Measurements from ENCODE around the gene FOSL1.

Gene FOSL1

DNA sequence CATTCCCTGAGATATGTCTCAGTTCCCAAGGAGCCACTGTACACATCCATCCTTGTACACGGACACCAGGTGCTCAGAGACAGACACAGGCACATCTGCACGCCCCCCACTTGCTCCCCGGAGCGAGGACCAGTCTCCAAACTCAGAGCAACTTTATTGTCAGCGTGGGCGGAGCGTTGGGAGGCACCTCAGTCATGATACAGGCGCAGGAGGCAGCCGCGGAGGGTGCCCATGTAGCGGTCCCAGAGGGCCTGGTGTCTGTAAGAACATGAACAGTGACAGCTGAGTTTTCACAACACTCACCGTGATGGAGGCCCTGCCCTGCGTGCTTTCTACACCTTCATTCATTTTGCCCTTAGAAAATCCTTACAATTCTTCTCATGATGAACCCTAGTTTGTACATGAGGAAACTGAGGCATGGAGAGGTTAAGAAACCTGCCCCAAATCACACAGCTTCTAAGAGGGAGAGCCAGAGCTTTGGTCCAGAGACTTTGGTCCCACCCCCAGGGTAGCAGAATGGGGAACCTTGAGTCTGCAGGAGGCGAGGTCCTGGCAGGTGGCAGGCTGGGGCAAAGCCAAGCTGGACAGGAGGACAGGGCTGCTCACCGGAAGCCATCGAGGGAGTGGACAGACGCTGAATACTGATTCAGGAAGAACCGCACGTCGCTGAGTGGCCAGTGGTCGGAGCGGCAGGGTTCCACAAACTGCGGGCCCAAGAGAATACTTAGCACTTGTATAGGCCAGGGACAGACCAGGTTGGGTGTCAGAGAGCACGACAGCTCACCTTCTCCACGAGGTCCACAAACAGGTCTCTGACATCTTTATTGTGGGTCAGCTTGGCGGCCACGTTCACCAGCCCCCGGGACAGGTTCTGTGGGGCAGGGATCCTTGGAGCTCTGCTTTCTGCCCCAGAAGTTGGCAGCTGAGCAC is 16.1 kb downstream of the FOSL1 start:
- H3K4me3 ChIP-seq (ENCODE audit: low read depth, low read length): no peak overlapping the region
- no peaks in the 10 kb centered on the region for H3K9me3 ChIP-seq (ENCODE audit: control insufficient read depth, insufficient read depth, low read length)
- peaks cover 38% of the 10 kb centered on the region for H3K36me3 ChIP-seq (ENCODE audit: control insufficient read depth, insufficient read depth, low read length)
- H3K27me3 ChIP-seq (ENCODE audit: control insufficient read depth, insufficient read depth, low read length): peaks cover under 1% of the 10 kb centered on the region
- H3K4me1 ChIP-seq (ENCODE audit: control insufficient read depth, insufficient read depth, low read length): peaks cover 1% of the 10 kb centered on the region
- H3K9ac ChIP-seq (ENCODE audit: low read depth, low read length): no peak overlapping the region

- Histone ChIP-seq H3K36me3 (ENCODE audit: control insufficient read depth, insufficient read depth, low read length) (peaks cover 38% of the 10 kb centered on the region), H3K4me1 (ENCODE audit: control insufficient read depth, insufficient read depth, low read length) (no peaks in the 10 kb centered on the region), H3K4me3 (ENCODE audit: low read depth, low read length) (no peak overlapping the region), H3K9me3 (ENCODE audit: control insufficient read depth, insufficient read depth, low read length) (no peaks in the 10 kb centered on the region), H3K9ac (ENCODE audit: low read depth, low read length) (no peak overlapping the region), H3K27me3 (ENCODE audit: control insufficient read depth, insufficient read depth, low read length) (no peaks in the 10 kb centered on the region)
These were observed 17.0 kb downstream of the FOSL1 start for GRCh38 chr11:65883058-65883761.

GRCh38 chr11:65882120-65883057 is 17.8 kb downstream of the FOSL1 start:
- no peaks in the 10 kb centered on the region for H3K4me1 ChIP-seq (ENCODE audit: control insufficient read depth, insufficient read depth, low read length)
- H3K36me3 ChIP-seq (ENCODE audit: control insufficient read depth, insufficient read depth, low read length): peaks cover 38% of the 10 kb centered on the region
- no peaks in the 10 kb centered on the region for H3K27me3 ChIP-seq (ENCODE audit: control insufficient read depth, insufficient read depth, low read length)
- H3K4me3 ChIP-seq (ENCODE audit: low read depth, low read length): no peak overlapping the region
- no peak overlapping the region for H3K9ac ChIP-seq (ENCODE audit: low read depth, low read length)
- no peaks in the 10 kb centered on the region for H3K9me3 ChIP-seq (ENCODE audit: control insufficient read depth, insufficient read depth, low read length)

DNA sequence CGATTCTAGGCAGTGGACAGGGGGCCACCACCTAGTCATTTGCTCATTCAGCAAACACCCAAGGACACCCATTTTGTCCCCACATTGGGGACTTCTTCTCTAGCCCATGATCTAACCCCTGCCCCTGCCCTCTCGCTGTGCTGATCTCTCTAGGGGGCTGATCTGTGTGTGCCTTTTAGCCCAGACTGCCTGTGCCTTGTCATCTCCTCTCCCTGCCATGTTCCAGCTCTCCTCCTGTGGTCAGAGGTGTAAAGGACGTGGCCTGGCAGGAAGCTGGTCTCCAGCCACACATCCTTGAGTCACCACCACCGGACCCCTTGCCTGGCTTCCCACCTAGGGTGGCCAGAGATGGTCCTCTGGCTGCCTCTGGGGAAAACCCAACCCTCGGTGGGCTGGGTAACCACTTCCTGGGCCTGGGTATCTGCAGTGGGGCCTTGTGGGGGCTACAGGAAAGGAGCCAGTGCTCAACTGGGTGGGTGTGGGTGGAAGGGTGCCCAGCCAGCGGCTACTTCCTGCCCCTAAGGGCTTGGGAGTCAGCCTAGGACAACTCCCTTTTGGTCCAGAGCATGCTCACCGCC is 19.3 kb downstream of the FOSL1 start:
- no peaks in the 10 kb centered on the region for H3K9me3 ChIP-seq (ENCODE audit: control insufficient read depth, insufficient read depth, low read length)
- H3K9ac ChIP-seq (ENCODE audit: low read depth, low read length): no peak overlapping the region
- no peak overlapping the region for H3K4me3 ChIP-seq (ENCODE audit: low read depth, low read length)
- peaks cover 35% of the 10 kb centered on the region for H3K36me3 ChIP-seq (ENCODE audit: control insufficient read depth, insufficient read depth, low read length)
- H3K27me3 ChIP-seq (ENCODE audit: control insufficient read depth, insufficient read depth, low read length): no peaks in the 10 kb centered on the region
- H3K4me1 ChIP-seq (ENCODE audit: control insufficient read depth, insufficient read depth, low read length): no peaks in the 10 kb centered on the region

GRCh38 chr11:65880027-65880426 is 20.2 kb downstream of the FOSL1 start:
- Histone ChIP-seq H3K36me3 (ENCODE audit: control insufficient read depth, insufficient read depth, low read length) (peaks cover 31% of the 10 kb centered on the region), H3K9ac (ENCODE audit: low read depth, low read length) (no peak overlapping the region), H3K9me3 (ENCODE audit: control insufficient read depth, insufficient read depth, low read length) (no peaks in the 10 kb centered on the region), H3K4me1 (ENCODE audit: control insufficient read depth, insufficient read depth, low read length) (no peaks in the 10 kb centered on the region), H3K4me3 (ENCODE audit: low read depth, low read length) (no peak overlapping the region), H3K27me3 (ENCODE audit: control insufficient read depth, insufficient read depth, low read length) (no peaks in the 10 kb centered on the region)

DNA sequence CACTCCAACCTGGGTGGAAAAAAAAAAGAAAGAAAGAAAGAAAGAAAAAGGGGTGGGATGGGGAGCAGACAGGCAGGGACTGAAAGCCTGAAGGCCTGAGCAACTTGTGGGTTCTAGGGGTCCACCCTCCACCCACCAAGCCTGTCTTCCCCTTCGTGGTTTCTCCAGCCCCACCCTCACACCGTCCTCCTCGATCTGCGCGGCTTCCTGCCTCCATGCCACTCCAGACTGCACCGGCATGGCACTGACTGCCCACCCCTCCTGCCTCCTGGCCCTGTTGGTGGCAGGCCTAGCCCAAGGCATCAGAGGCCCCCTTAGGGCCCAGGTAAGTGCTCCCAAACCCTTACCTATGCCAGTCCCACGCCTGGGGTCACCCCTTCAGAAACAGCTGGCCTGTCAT is 20.6 kb downstream of the FOSL1 start, which contains the start of gene CTSW:
CTSW (plus strand) TSS at position 221 of the 400 bp plus-strand sequence; CDS start at position 239, 18 bp downstream.
- H3K27me3 ChIP-seq (ENCODE audit: control insufficient read depth, insufficient read depth, low read length): no peaks in the 10 kb centered on the region
- no peak within 1 kb of the TSS for H3K9ac ChIP-seq (ENCODE audit: low read depth, low read length)
- H3K36me3 ChIP-seq (ENCODE audit: control insufficient read depth, insufficient read depth, low read length): peaks cover 28% of the 10 kb centered on the region
- H3K4me1 ChIP-seq (ENCODE audit: control insufficient read depth, insufficient read depth, low read length): no peaks in the 10 kb centered on the region
- H3K9me3 ChIP-seq (ENCODE audit: control insufficient read depth, insufficient read depth, low read length): no peaks in the 10 kb centered on the region
- H3K4me3 ChIP-seq (ENCODE audit: low read depth, low read length): no peak within 1 kb of the TSS

DNA sequence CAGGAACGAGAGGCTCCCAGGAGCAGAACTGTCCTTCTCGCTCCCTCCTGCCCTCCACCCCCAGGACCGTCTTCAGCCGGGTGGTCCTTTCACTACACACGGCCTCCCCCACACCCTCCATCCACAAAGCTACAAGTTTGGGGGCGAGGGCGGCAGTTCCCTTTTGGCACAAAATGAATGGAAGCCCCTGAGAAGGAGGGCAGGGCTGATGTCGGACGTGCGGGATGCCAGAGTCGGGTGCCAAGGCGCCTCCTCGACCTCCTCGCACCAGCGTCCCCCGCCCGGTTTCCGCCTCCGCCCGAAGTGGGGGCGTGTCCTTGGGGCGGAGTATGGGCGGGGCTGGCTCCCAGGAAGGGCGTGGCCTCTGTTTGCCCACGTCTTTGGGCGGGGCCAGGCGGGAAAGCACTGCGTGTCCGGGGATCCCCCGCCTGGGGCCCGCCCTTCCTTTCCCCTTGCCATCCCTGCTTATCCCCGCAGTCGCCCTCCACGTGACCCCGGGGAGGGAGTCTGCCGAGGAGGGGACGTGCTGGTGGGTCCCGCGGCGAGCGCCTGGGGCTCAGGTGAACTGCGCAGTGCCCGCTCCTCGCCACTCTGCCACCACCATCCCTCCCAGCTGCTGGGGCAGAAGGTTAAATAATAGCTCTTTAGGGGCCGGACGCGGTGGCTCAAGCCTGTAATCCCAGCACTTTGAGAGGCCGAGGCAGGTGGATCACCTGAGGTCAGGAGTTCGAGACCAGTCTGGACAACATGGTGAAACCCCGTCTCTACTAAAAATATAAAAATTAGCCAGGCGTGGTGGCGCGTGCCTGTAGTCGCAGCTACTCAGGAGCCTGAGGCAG is 26.7 kb downstream of the FOSL1 start:
- H3K9me3 ChIP-seq (ENCODE audit: control insufficient read depth, insufficient read depth, low read length): no peaks in the 10 kb centered on the region
- H3K4me3 ChIP-seq (ENCODE audit: low read depth, low read length): peak overlapping the region; percentile 82
- H3K4me1 ChIP-seq (ENCODE audit: control insufficient read depth, insufficient read depth, low read length): no peaks in the 10 kb centered on the region
- H3K9ac ChIP-seq (ENCODE audit: low read depth, low read length): no peak overlapping the region
- H3K36me3 ChIP-seq (ENCODE audit: control insufficient read depth, insufficient read depth, low read length): no peaks in the 10 kb centered on the region
- H3K27me3 ChIP-seq (ENCODE audit: control insufficient read depth, insufficient read depth, low read length): peaks cover 14% of the 10 kb centered on the region

- H3K36me3 ChIP-seq (ENCODE audit: control insufficient read depth, insufficient read depth, low read length): no peaks in the 10 kb centered on the region
- H3K27me3 ChIP-seq (ENCODE audit: control insufficient read depth, insufficient read depth, low read length): peaks cover 15% of the 10 kb centered on the region
- H3K9ac ChIP-seq (ENCODE audit: low read depth, low read length): no peak within 1 kb of the TSS
- H3K4me1 ChIP-seq (ENCODE audit: control insufficient read depth, insufficient read depth, low read length): no peaks in the 10 kb centered on the region
- peak within 1 kb of the TSS; percentile 82 for H3K4me3 ChIP-seq (ENCODE audit: low read depth, low read length)
- H3K9me3 ChIP-seq (ENCODE audit: control insufficient read depth, insufficient read depth, low read length): no peaks in the 10 kb centered on the region
These were observed 27.4 kb downstream of the FOSL1 start, which contains the start of gene EFEMP2 for GRCh38 chr11:65872586-65873317. TSS of gene EFEMP2 (minus strand) at chr11:65872800. CDS start at chr11:65872354, 446 bp downstream.

DNA sequence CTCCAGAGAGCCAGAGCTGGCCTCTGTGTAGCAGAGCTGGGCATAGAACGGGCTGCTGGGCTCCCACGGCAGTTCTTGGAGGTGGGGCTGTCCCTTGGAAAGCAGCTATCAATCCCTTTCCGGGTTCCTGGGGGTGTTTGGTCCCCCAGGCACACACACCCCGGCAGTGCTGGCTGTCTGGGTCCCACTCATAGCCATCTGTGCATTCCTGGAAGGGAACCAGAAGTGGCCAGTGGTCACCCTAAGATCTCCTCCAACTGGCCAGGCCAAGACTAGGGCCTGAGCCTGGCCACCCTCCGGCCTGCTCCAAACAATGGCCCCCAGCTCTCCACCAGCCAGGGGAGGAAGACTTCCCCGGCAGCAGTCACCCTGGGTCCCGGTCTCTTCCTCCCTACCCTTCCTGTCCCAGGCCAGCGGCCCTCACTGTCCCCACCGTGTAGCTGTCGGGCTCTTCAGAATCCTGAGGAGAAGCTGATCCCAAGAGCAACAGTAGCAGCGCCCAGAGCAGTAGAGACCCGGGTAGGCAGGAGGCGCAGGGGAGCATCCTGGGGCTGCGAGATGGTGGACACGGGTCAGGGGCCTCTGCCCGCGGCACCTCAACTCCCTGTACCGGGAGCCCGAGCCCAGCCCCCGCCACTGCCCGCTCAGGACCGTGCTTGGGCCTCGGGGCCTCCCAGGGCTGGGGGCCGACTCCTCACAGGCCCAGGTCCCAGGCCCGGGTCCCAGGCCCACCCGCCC is 28.2 kb downstream of the FOSL1 start:
- Histone ChIP-seq H3K4me3 (ENCODE audit: low read depth, low read length) (peak overlapping the region; percentile 32), H3K36me3 (ENCODE audit: control insufficient read depth, insufficient read depth, low read length) (no peaks in the 10 kb centered on the region), H3K9ac (ENCODE audit: low read depth, low read length) (no peak overlapping the region)

More for the DNA sequence above, 28.2 kb downstream of the FOSL1 start:
- Histone ChIP-seq H3K9me3 (ENCODE audit: control insufficient read depth, insufficient read depth, low read length) (no peaks in the 10 kb centered on the region), H3K4me1 (ENCODE audit: control insufficient read depth, insufficient read depth, low read length) (no peaks in the 10 kb centered on the region), H3K27me3 (ENCODE audit: control insufficient read depth, insufficient read depth, low read length) (peaks cover 15% of the 10 kb centered on the region)

All from iPS-15b (cell line).